GM23338 (cell line): ENCODE measurements around the gene SH3D19. TPM values are rescaled to one million over a fixed set of nuclear protein-coding genes. Genes with fewer than 3 reads are reported as not detected.
A peak's percentile ranks its signal among the peaks of the same experiment; 100 is the strongest.

Source experiments
- ATAC-seq: fragments of 200-7000 bp; cut with Tn5 transposase; 3 replicates; pipeline ENCODE4 v1.9.1; 2020
- DNase-seq: peaks from one replicate; pipeline ENCODE4 v3.0.0-alpha.2; 2015; ENCODE audit warnings: low spot score
- H2AFZ ChIP-seq: fragments of 200-600 bp; sonication (generic); 2 replicates; pipeline ENCODE4 v1.8.0; 2016; ENCODE audit warnings: antibody characterized with exemption, mild to moderate bottlenecking, moderate library complexity
- H3F3A ChIP-seq: fragments of 200-600 bp; sonication (generic); replicated peaks from 2 replicates; pipeline ENCODE4 v1.8.0; 2017; ENCODE audit warnings: antibody characterized with exemption, mixed run types, low read depth
- H3K27ac ChIP-seq: fragments of 200-600 bp; sonication (generic); 2 replicates; pipeline ENCODE4 v1.6.1; 2016; ENCODE audit warnings: low read depth
- H3K27me3 ChIP-seq: fragments of 200-600 bp; sonication (generic); 2 replicates; pipeline ENCODE4 v1.8.0; 2016; ENCODE audit warnings: mild to moderate bottlenecking, mixed run types, moderate library complexity; ENCODE audit not compliant: insufficient read depth
- H3K36me3 ChIP-seq: fragments of 200-600 bp; sonication (generic); 2 replicates; pipeline ENCODE4 v1.8.0; 2016; ENCODE audit warnings: mild to moderate bottlenecking; ENCODE audit not compliant: insufficient read depth
- H3K4me1 ChIP-seq: fragments of 200-600 bp; sonication (generic); 2 replicates; pipeline ENCODE4 v1.8.0; 2016; ENCODE audit warnings: mild to moderate bottlenecking, moderate library complexity; ENCODE audit not compliant: insufficient read depth
- H3K4me2 ChIP-seq: fragments of 200-600 bp; sonication (generic); 2 replicates; pipeline ENCODE4 v1.7.1; 2017; ENCODE audit warnings: mixed run types
- H3K4me3 ChIP-seq: fragments of 200-600 bp; sonication (generic); 2 replicates; pipeline ENCODE4 v1.6.1; 2016; ENCODE audit warnings: mixed run types
- H3K79me2 ChIP-seq: fragments of 200-600 bp; sonication (generic); replicated peaks from 2 replicates; pipeline ENCODE4 v1.8.0; 2017; ENCODE audit warnings: mild to moderate bottlenecking; ENCODE audit not compliant: insufficient read depth
- H3K9me2 ChIP-seq: fragments of 200-600 bp; sonication (generic); 2 replicates; pipeline ENCODE4 v1.8.0; 2017; ENCODE audit not compliant: insufficient read depth
- H4K20me1 ChIP-seq: fragments of 200-600 bp; sonication (generic); replicated peaks from 2 replicates; pipeline ENCODE4 v1.8.0; 2017; ENCODE audit warnings: mild to moderate bottlenecking; ENCODE audit not compliant: insufficient read depth
- H3K27ac Mint-ChIP-seq: 2 replicates; pipeline ENCODE4 v1.8.0; 2020; ENCODE audit warnings: inconsistent platforms, mild to moderate bottlenecking, moderate library complexity, mixed read lengths
- H3K27me3 Mint-ChIP-seq: 3 replicates; pipeline ENCODE4 v1.8.0; 2022; ENCODE audit warnings: low read depth, mild to moderate bottlenecking, moderate library complexity, mixed read lengths, inconsistent platforms; ENCODE audit not compliant: insufficient read depth, poor library complexity
- H3K36me3 Mint-ChIP-seq: 3 replicates; pipeline ENCODE4 v1.8.0; 2021; ENCODE audit warnings: low read depth, mild to moderate bottlenecking, inconsistent platforms, moderate library complexity, mixed read lengths
- H3K4me1 Mint-ChIP-seq: 3 replicates; pipeline ENCODE4 v1.8.0; 2020; ENCODE audit warnings: mild to moderate bottlenecking, inconsistent platforms, mixed read lengths
- H3K4me3 Mint-ChIP-seq: 3 replicates; pipeline ENCODE4 v1.8.0; 2021; ENCODE audit warnings: moderate library complexity, mild to moderate bottlenecking, inconsistent platforms, mixed read lengths
- H3K9me3 Mint-ChIP-seq: 3 replicates; pipeline ENCODE4 v1.8.0; 2020; ENCODE audit warnings: moderate library complexity, mild to moderate bottlenecking, inconsistent platforms, mixed read lengths
- CREB1 ChIP-seq: fragments of 250-450 bp; sonication (Bioruptor Pico); IDR thresholded peaks from 2 replicates; pipeline ENCODE4 v1.5.0; 2020; ENCODE audit warnings: low read depth, mild to moderate bottlenecking, moderate library complexity
- CTCF ChIP-seq, 2 experiments: fragments of 200-600 bp in 1 of 2; sonication (generic) in 1 of 2; conservative IDR thresholded peaks; 2 replicates each; pipeline versions ENCODE4 v1.5.1 to v1.6.1; 2016 to 2017; ENCODE audit warnings: antibody characterized with exemption in 2 of 2, low read depth in 2 of 2, mild to moderate bottlenecking in 2 of 2, moderate library complexity in 1 of 2
- ETS1 ChIP-seq: IDR thresholded peaks from 2 replicates; pipeline ENCODE4 v1.6.1; 2016; ENCODE audit warnings: antibody characterized with exemption
- EZH2 ChIP-seq: fragments of 200-600 bp; sonication (generic); IDR thresholded peaks from one replicate; pipeline ENCODE4 v1.8.0; 2017; ENCODE audit warnings: antibody characterized with exemption, mild to moderate bottlenecking, low read depth; ENCODE audit not compliant: unreplicated experiment
- EZH2phosphoT487 ChIP-seq: fragments of 200-600 bp; sonication (generic); IDR thresholded peaks from one replicate; pipeline ENCODE4 v1.8.1; 2018; ENCODE audit warnings: antibody characterized with exemption; ENCODE audit not compliant: unreplicated experiment
- JUNB ChIP-seq: IDR thresholded peaks from one replicate; pipeline ENCODE4 v1.6.1; 2016; ENCODE audit warnings: antibody characterized with exemption; ENCODE audit not compliant: unreplicated experiment
- NANOG ChIP-seq: IDR thresholded peaks from 2 replicates; pipeline ENCODE4 v1.6.1; 2016; ENCODE audit warnings: antibody characterized with exemption, borderline replicate concordance
- POLR2AphosphoS5 ChIP-seq: IDR thresholded peaks from 2 replicates; pipeline ENCODE4 v1.6.1; 2016; ENCODE audit warnings: antibody characterized with exemption, low read depth
- REST ChIP-seq: IDR thresholded peaks from one replicate; pipeline ENCODE4 v1.6.1; 2018; ENCODE audit warnings: antibody characterized with exemption; ENCODE audit not compliant: unreplicated experiment
- STAT1 ChIP-seq: IDR thresholded peaks from one replicate; pipeline ENCODE4 v1.6.1; 2016; ENCODE audit warnings: antibody characterized with exemption; ENCODE audit not compliant: unreplicated experiment
- ZNF114 ChIP-seq: fragments of 250-450 bp; sonication (Bioruptor Pico); IDR thresholded peaks from 2 replicates; pipeline ENCODE4 v1.5.0; 2020; ENCODE audit warnings: mild to moderate bottlenecking, moderate library complexity
- ZNF331 ChIP-seq: fragments of 250-450 bp; sonication (Bioruptor Pico); IDR thresholded peaks from 2 replicates; pipeline ENCODE4 v1.5.0; 2020; ENCODE audit warnings: low read depth, mild to moderate bottlenecking, moderate library complexity
- ZNF462 ChIP-seq: fragments of 250-450 bp; sonication (Bioruptor Pico); IDR thresholded peaks from 2 replicates; pipeline ENCODE4 v1.5.0; 2020; ENCODE audit warnings: mild to moderate bottlenecking, moderate library complexity
- polyA plus RNA-seq: library from polyadenylated mRNA; unstranded; fragments of >200 nt; fragmentation: Nextera tagmentation; extraction: Ambion mirVana; gene quantifications from 2 replicates; pipeline ENCODE4 v1.2.1, GENCODE V29; 2016
- total RNA-seq: library from RNA; depleted of rRNA; stranded (reverse); fragments of >200 nt; shearing (Covaris generic); gene quantifications from 2 replicates; pipeline ENCODE4 v1.2.3, GENCODE V29; 2014

SH3D19 gene
- total and polyA plus RNA-seq, 2 experiments from 2014 or later = 25.3 to 57.4 TPM

DNA sequence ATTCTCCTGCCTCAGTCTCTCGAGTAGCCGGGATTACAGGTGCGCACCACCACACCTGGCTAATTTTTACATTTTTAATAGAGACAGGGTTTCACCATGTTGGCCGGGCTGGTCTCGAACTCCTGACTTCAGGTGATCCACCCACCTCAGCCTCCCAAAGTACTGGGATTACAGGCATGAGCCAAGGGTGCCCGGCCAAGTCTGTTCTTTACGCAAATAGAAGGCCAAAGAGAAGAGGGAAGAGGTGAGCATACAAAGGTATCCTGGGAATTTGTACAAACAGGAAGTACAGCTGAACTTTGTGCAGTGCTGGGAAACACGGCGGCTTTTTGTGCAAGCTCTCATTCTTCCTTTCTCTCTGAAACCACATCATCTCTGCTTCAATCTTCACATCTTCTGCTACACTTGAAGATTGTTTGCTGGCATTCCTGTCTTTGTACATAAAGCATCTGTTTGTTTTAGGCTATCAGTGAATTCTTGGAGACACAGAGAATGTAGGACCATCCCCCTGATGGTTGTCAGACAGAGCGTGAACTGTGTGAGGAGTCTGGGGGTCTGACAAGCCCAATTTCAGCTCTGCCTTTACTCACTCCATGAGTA is 120.4 kb downstream of the SH3D19 start:
- H3K27me3 Mint-ChIP-seq = no peaks in the 10 kb centered on the region
- no peak for DNase-seq
- no peaks in the 10 kb centered on the region for H4K20me1 ChIP-seq
- no peak overlapping the region for H3K4me3 Mint-ChIP-seq
- ATAC-seq = no peak
- H3K36me3 Mint-ChIP-seq = no peaks in the 10 kb centered on the region
- H3K27ac ChIP-seq = 0 out of 2 replicates have a peak overlapping the region, but pooled peaks have one; percentile 1
- H3K4me1 ChIP-seq = no peaks in the 10 kb centered on the region; the same call in 1 of the 2 replicates
- TF ChIP-seq ETS1 (no peak), ZNF462 (CRISPR knock-in tag) (no peak), EZH2 (no peak), NANOG (no peak), EZH2phosphoT487 (no peak), JUNB (no peak), ZNF331 (no peak), CREB1 (CRISPR knock-in tag) (no peak), POLR2AphosphoS5 (no peak), REST (no peak), STAT1 (no peak), ZNF114 (CRISPR knock-in tag) (no peak), CTCF (conservative IDR thresholded peaks at IDR 0.05; ENCODE audit: low read depth in 2 of 2) (no peak)
- H3K4me3 ChIP-seq = no peak overlapping the region
- H3K9me2 ChIP-seq = no peaks in the 10 kb centered on the region
- H3F3A ChIP-seq = no peaks in the 10 kb centered on the region
- no peak overlapping the region for H2AFZ ChIP-seq
- H3K4me1 Mint-ChIP-seq = peaks cover 5% of the 10 kb centered on the region; the same call in 2 of the 3 replicates
- H3K27me3 ChIP-seq = no peaks in the 10 kb centered on the region
- no peaks in the 10 kb centered on the region for H3K9me3 Mint-ChIP-seq
- no peaks in the 10 kb centered on the region; the same call in none of the 2 replicates for H3K79me2 ChIP-seq
- no peaks in the 10 kb centered on the region for H3K36me3 ChIP-seq
- no peak overlapping the region for H3K4me2 ChIP-seq
- no peak overlapping the region for H3K27ac Mint-ChIP-seq
